DMS53 (cell line): ENCODE measurements around the gene ADAMTS4.
A peak's percentile ranks its signal among the peaks of the same experiment; 100 is the strongest.

ENCODE experiments used
- DNase-seq: peaks from one replicate; lab custom pipeline; 2025; lab: John Stamatoyannopoulos, UW

ADAMTS4 gene

GRCh38 chr1:161145832-161146231 lies 53.0 kb downstream of the ADAMTS4 start:
- DNase-seq: no peak

- no peak for DNase-seq
Measured at GRCh38 chr1:161140755-161141400, 58.0 kb downstream of the ADAMTS4 start.

GRCh38 chr1:161139766-161140165 lies 59.1 kb downstream of the ADAMTS4 start:
- peak; percentile 68 for DNase-seq

- no peak for DNase-seq
Measured at GRCh38 chr1:161138431-161138830, 60.4 kb downstream of the ADAMTS4 start.

- no peak for DNase-seq
Measured at GRCh38 chr1:161137881-161138280, 61.0 kb downstream of the ADAMTS4 start.
